Uterine smooth muscle cell (primary cell): Measurements from ENCODE around the gene SELENOH. TPM values are rescaled to one million over a fixed set of nuclear protein-coding genes. Genes with fewer than 3 reads are reported as not detected.

ENCODE experiments used
- total RNA-seq: library from RNA; depleted of rRNA; stranded (reverse); fragments of >200 nt; gene quantifications from 2 replicates; pipeline ENCODE4 v1.2.3, GENCODE V29; 2014

Gene SELENOH, protein sequence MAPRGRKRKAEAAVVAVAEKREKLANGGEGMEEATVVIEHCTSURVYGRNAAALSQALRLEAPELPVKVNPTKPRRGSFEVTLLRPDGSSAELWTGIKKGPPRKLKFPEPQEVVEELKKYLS
- total RNA-seq, result 94.1 and 131 TPM in 2 replicates

DNA sequence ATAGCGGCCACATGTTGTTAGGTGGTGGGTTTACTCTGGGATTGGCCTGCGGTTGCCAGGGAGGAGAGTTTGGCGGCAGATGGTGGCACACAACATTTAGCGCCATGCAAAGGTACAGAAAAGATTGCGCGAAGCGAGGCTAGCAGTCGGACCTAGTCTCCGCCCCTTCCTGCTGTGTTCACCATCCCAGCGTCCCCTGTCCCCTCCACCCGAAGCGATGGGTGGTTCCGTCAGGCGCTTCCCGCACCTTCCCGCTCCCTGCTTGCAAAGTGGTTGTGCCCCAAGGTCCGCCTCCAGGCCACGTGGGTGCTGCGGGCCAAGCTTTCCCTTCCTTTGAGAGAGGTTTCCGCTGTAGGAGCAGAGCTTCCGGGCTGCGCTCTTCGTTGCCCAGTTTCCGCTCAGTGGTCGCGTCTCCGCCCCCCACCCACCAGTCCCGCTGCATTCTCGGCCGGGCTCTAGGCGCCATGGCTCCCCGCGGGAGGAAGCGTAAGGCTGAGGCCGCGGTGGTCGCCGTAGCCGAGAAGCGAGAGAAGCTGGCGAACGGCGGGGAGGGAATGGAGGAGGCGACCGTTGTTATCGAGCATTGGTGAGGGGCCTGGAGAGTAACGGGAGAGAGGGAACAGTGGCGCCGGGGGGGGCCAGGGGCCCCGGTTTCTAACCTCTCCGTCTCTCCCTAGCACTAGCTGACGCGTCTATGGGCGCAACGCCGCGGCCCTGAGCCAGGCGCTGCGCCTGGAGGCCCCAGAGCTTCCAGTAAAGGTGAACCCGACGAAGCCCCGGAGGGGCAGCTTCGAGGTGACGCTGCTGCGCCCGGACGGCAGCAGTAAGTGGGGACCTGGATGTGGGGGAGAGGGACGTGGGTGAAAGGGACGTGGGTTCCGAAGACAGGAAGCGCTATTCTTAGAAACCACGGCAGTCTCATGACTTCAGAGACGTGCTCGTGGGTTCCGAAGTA, at the start of gene SELENOH:
SELENOH (plus strand) TSS at position 360 of the 955 bp plus-strand sequence; CDS start at position 465, 105 bp downstream.

GRCh38 chr11:57711414-57712255, 29.7 kb upstream of the SELENOH start, which contains the start of gene MED19:
Gene MED19 (minus strand): TSS chr11:57712215. CDS start chr11:57712179, 36 bp downstream.

DNA sequence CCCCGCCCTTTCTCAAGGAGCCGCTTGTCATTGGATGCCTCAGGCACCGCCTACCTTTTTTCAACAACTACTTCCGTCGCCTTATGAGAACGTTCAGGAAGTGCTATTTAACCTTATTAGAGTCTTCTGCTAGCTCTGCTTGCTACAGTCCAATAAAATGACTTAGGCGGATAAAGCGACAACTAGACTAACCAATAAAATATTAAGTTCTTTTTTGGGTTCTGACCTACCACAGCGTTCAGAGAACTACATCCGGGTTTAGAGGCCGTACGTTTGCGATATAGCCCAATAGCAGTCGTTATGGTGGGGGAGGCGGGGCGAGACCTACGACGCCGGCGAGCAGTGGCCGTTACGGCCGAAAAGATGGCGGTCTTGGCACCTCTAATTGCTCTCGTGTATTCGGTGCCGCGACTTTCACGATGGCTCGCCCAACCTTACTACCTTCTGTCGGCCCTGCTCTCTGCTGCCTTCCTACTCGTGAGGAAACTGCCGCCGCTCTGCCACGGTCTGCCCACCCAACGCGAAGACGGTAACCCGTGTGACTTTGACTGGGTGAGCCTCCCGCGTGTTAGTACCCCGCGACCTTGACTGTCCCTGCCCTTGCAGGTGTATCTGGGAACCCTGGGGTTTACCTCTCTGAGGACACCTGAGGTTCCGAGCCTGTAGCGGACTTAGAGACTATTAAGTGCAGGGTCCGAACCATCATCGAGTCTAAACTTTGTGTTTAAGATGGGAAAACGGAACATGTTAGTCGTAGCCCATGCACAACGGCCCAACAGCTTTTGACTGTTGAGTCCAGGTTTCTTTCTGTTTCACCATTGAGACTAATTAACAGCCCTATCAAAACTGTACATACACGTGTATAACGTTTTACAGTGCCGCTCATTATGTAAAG, 28.8 kb upstream of the SELENOH start, which contains the start of gene TMX2:
TMX2 (plus strand) TSS at position 338 of the 895 bp plus-strand sequence; CDS start at position 364, 26 bp downstream.

GRCh38 chr11:57751676-57752253, 10.5 kb downstream of the SELENOH start, which contains the start of gene BTBD18:
Gene BTBD18 (minus strand): TSS chr11:57751819. CDS start chr11:57751188, 631 bp downstream.

DNA sequence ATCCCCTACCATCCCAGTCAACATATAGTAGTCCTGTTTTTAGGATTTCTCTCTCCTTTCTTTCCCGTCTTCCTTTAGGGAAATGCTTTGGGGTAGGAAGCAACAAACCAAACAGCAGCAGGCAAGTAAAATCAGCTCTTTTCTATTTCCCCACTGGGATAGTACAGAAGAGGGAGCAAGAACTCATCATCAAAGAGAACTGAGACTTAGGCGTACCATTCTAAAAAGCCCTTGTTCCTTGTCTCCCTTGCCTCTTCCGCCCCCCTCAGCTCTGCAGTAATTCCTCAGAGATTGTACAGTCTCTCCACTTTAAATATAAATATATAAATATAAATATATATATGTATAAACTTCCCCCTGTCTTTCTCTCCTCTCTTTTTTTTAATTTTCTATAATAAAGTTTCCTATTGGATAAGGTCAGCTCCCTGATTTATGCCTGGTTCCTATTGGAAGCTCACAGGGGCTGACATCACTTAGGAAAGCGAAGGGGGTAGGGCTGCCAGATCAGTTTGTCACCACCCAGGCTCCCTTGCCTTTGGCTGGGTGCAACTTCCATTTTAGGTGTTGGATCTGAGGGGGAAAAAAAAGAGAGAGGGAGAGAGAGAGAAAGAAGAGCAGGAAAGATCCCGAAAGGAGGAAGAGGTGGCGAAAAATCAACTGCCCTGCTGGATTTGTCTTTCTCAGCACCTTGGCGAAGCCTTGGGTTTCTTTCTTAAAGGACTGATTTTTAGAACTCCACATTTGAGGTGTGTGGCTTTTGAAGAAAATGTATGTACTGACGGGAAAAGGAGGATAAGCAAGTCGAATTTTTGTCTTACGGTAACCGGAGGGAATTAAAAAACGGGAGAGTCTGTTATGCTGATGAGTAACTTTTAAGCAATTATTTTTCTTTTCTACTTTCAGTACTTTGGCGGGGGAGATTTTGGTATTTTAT, 20.3 kb downstream of the SELENOH start, which contains the start of gene CTNND1:
CTNND1 (plus strand) TSS at position 502 of the 934 bp plus-strand sequence. CDS start 29,677 bp downstream, outside the sequence.

Other genes starting within 250 kb of the SELENOH start
- 18.0 and 22.5 TPM in 2 replicates for gene SLC43A1, start 225.8 kb upstream of the SELENOH start, total RNA-seq
- gene TIMM10, start 210.7 kb upstream of the SELENOH start, total RNA-seq, result 47.5 and 65.8 TPM in 2 replicates
- gene SMTNL1, start 203.9 kb upstream of the SELENOH start, total RNA-seq, result not detected in 2 replicates
- 36.4 and 50.7 TPM in 2 replicates for gene UBE2L6, start 173.8 kb upstream of the SELENOH start, total RNA-seq
- 4.3 and 9.6 TPM in 2 replicates for gene SERPING1, start 143.8 kb upstream of the SELENOH start, total RNA-seq
- gene YPEL4, start 91.6 kb upstream of the SELENOH start, total RNA-seq, result 0.66 and 1.6 TPM in 2 replicates
- gene CLP1, start 83.7 kb upstream of the SELENOH start, total RNA-seq, result 16.4 and 21.9 TPM in 2 replicates
- gene ZDHHC5, start 73.4 kb upstream of the SELENOH start, total RNA-seq, result 26.9 and 29.2 TPM in 2 replicates
- gene MED19, start 29.3 kb upstream of the SELENOH start, total RNA-seq, result 13.5 and 14.8 TPM in 2 replicates
- gene TMX2, start 28.9 kb upstream of the SELENOH start, total RNA-seq, result 50.0 and 65.7 TPM in 2 replicates
- not detected in 2 replicates for gene BTBD18, start 10.3 kb downstream of the SELENOH start, total RNA-seq
- 87.6 and 93.8 TPM in 2 replicates for gene CTNND1, start 20.3 kb downstream of the SELENOH start, total RNA-seq